ENCODE measurements around the gene BACH2.

DNA sequence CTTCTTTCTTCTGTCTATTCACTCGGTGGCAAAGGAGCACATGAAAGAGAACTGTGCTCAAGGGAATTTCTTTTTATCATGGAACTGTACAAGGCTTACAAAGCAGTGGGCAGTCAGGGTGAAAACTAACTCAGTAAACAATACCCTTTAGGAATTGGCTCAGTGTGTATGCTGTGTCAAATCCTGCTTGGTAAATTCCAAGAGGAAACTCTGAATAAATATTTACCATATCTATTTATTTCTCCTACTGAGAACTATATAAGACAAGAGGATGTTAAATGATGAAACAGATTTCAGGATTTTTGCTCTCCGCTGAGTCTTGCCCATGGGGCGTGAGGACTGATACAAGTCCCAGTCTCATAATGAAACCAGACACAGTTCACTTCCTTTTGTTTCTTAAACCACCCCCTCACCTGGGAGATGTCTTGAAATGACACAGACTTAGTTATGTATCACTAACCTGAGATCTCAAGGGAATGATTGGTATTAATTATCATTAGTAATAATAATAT, 188.8 kb downstream of the BACH2 start:
- TF ChIP-seq, protein P1, sequence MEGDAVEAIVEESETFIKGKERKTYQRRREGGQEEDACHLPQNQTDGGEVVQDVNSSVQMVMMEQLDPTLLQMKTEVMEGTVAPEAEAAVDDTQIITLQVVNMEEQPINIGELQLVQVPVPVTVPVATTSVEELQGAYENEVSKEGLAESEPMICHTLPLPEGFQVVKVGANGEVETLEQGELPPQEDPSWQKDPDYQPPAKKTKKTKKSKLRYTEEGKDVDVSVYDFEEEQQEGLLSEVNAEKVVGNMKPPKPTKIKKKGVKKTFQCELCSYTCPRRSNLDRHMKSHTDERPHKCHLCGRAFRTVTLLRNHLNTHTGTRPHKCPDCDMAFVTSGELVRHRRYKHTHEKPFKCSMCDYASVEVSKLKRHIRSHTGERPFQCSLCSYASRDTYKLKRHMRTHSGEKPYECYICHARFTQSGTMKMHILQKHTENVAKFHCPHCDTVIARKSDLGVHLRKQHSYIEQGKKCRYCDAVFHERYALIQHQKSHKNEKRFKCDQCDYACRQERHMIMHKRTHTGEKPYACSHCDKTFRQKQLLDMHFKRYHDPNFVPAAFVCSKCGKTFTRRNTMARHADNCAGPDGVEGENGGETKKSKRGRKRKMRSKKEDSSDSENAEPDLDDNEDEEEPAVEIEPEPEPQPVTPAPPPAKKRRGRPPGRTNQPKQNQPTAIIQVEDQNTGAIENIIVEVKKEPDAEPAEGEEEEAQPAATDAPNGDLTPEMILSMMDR (conservative IDR thresholded peaks at IDR 0.05) = no peak
- no peak for TF ChIP-seq ZFX (IDR thresholded peaks at IDR 0.05)

Measured in C4-2B (cell line).